ENCODE data around the gene LYPD6B.

Gene LYPD6B

GRCh38 chr2:149080099-149080498 is 41.6 kb downstream of the LYPD6B start:
- DNase-seq, result no peak

GRCh38 chr2:149080971-149081370 is 42.5 kb downstream of the LYPD6B start:
- no peak for DNase-seq

GRCh38 chr2:149082079-149082478 is 43.6 kb downstream of the LYPD6B start:
- DNase-seq, result no peak

GRCh38 chr2:149082735-149083134 is 44.2 kb downstream of the LYPD6B start:
- DNase-seq, result no peak

- no peak for DNase-seq
Measured at GRCh38 chr2:149084924-149085795, 46.7 kb downstream of the LYPD6B start.

GRCh38 chr2:149087751-149088150 is 49.3 kb downstream of the LYPD6B start:
- no peak for DNase-seq

GRCh38 chr2:149089068-149089467 is 50.6 kb downstream of the LYPD6B start:
- no peak for DNase-seq

- no peak for DNase-seq
Measured at GRCh38 chr2:149090706-149091105, 52.2 kb downstream of the LYPD6B start.

- DNase-seq, result no peak
Measured at GRCh38 chr2:149093579-149093978, 55.1 kb downstream of the LYPD6B start.

GRCh38 chr2:149094217-149095015 is 55.9 kb downstream of the LYPD6B start:
- DNase-seq, result no peak

GRCh38 chr2:149098701-149099100 is 60.2 kb downstream of the LYPD6B start:
- no peak for DNase-seq

- no peak for DNase-seq
Measured at GRCh38 chr2:149099298-149099697, 60.8 kb downstream of the LYPD6B start.

- DNase-seq, result no peak
Measured at GRCh38 chr2:149100739-149101699, 62.5 kb downstream of the LYPD6B start.

GRCh38 chr2:149101818-149102217 is 63.3 kb downstream of the LYPD6B start:
- DNase-seq, result no peak

- DNase-seq, result no peak
Measured at GRCh38 chr2:149103081-149103620, 64.7 kb downstream of the LYPD6B start.

GRCh38 chr2:149104221-149104620 is 65.7 kb downstream of the LYPD6B start:
- DNase-seq, result no peak

- DNase-seq, result no peak
Measured at GRCh38 chr2:149112068-149112467, 73.6 kb downstream of the LYPD6B start.

GRCh38 chr2:149112713-149113112 is 74.2 kb downstream of the LYPD6B start:
- DNase-seq, result no peak

- no peak for DNase-seq
Measured at GRCh38 chr2:149115781-149116180, 77.3 kb downstream of the LYPD6B start.

GRCh38 chr2:149119368-149119767 is 80.9 kb downstream of the LYPD6B start:
- DNase-seq, result no peak

GRCh38 chr2:149122516-149122915 is 84.0 kb downstream of the LYPD6B start:
- no peak for DNase-seq

GRCh38 chr2:149125031-149125725 is 86.7 kb downstream of the LYPD6B start:
- no peak for DNase-seq
